HUES64 (cell line): ENCODE results near the gene DIP2C.

Source experiments
- H3K27ac ChIP-seq: 2 replicates; pipeline ENCODE4 v1.7.0; 2013; ENCODE audit warnings: low read depth, low read length, inconsistent platforms
- H3K27me3 ChIP-seq: 2 replicates; pipeline ENCODE4 v1.6.1; 2013; ENCODE audit warnings: mild to moderate bottlenecking, low read length; ENCODE audit not compliant: insufficient read depth
- H3K36me3 ChIP-seq: 2 replicates; pipeline ENCODE4 v1.6.1; 2013; ENCODE audit warnings: mild to moderate bottlenecking, low read length; ENCODE audit not compliant: insufficient read depth
- H3K4me1 ChIP-seq: 2 replicates; pipeline ENCODE4 v1.6.1; 2013; ENCODE audit warnings: mild to moderate bottlenecking, low read length, moderate library complexity; ENCODE audit not compliant: insufficient read depth
- H3K4me3 ChIP-seq: 2 replicates; pipeline ENCODE4 v1.5.1; 2013; ENCODE audit warnings: mild to moderate bottlenecking, low read length, moderate library complexity
- H3K9ac ChIP-seq: 2 replicates; pipeline ENCODE4 v1.6.1; 2013; ENCODE audit warnings: mild to moderate bottlenecking, low read depth, low read length
- H3K9me3 ChIP-seq: 2 replicates; pipeline ENCODE4 v1.6.1; 2013; ENCODE audit warnings: low read depth, low read length; ENCODE audit not compliant: insufficient read depth
- WGBS: fragments of 150-250, 120-280 bp; methylation state at CpG from one replicate; pipeline ENCODE4 v1.1.7; 2013; ENCODE audit warnings: missing lambda C conversion rate; 5-methylcytosine and 5-hydroxymethylcytosine counted together

Gene DIP2C

GRCh38 chr10:504806-505205 lies 184.7 kb downstream of the DIP2C start:
- Histone ChIP-seq H3K4me1 (no peaks in the 10 kb centered on the region), H3K36me3 (no peaks in the 10 kb centered on the region), H3K9me3 (no peaks in the 10 kb centered on the region), H3K9ac (no peak overlapping the region), H3K27me3 (peaks cover 83% of the 10 kb centered on the region), H3K4me3 (no peak overlapping the region), H3K27ac (no peak overlapping the region)
- 95% methylated on average over 14 of the region's 14 CpGs for WGBS

- H3K27ac ChIP-seq: no peak overlapping the region
- no peaks in the 10 kb centered on the region for H3K36me3 ChIP-seq
- H3K27me3 ChIP-seq: peaks cover 76% of the 10 kb centered on the region
- no peaks in the 10 kb centered on the region for H3K9me3 ChIP-seq
- H3K4me3 ChIP-seq: no peak overlapping the region
- no peaks in the 10 kb centered on the region for H3K4me1 ChIP-seq
- 87% methylated on average over 17 of the region's 17 CpGs for WGBS
- H3K9ac ChIP-seq: no peak overlapping the region
Measured at GRCh38 chr10:504121-504611, 185.3 kb downstream of the DIP2C start.

DNA sequence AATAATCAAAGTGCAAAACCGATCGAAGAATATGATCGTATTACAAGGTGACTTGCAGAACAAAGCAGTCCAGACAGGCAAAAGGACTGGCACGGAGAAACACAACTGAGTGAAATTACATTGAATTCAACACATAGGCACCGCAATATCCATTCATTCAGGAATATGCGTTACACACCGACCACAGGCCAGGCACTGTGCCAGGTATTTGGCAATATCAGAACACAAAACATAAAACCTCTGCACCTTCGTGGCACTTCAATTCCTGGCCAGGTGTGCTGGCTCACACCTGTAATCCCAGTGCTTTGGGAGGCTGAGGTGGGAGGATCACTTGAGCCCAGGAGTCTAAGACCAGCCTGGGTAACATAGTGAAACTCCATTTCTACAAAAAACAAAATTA lies 187.9 kb downstream of the DIP2C start:
- Histone ChIP-seq H3K27ac (no peak overlapping the region), H3K36me3 (no peaks in the 10 kb centered on the region), H3K4me1 (no peaks in the 10 kb centered on the region), H3K4me3 (no peak overlapping the region), H3K9ac (no peak overlapping the region), H3K27me3 (peaks cover 51% of the 10 kb centered on the region), H3K9me3 (no peaks in the 10 kb centered on the region)
- WGBS: 92% methylated on average over 8 of the region's 8 CpGs

DNA sequence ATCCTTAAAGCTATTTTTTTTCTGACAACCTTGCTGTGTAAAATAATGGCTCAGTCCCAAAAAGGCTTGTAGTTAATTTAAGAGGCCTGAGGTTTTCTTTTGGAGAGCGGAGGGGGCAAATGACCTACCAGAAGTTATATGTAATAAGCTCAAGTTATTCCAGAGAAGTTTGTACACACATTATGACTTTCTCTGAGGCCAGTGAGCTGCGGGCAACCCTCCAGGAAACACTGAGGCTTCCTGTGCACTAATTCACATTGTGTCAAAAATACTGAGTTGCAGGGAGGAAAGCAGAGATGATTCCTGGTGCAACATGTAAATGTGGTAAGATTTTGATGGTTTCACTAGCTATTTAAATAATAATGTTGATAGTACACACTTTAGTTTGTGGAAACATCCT lies 188.6 kb downstream of the DIP2C start:
- Histone ChIP-seq H3K9ac (no peak overlapping the region), H3K27ac (no peak overlapping the region), H3K36me3 (no peaks in the 10 kb centered on the region), H3K27me3 (peaks cover 44% of the 10 kb centered on the region), H3K4me1 (no peaks in the 10 kb centered on the region), H3K4me3 (no peak overlapping the region), H3K9me3 (no peaks in the 10 kb centered on the region)
- WGBS: 93% methylated on average over 2 of the region's 2 CpGs

GRCh38 chr10:499991-500390 lies 189.5 kb downstream of the DIP2C start:
- no peaks in the 10 kb centered on the region for H3K9me3 ChIP-seq
- H3K4me1 ChIP-seq: no peaks in the 10 kb centered on the region
- H3K27me3 ChIP-seq: peaks cover 35% of the 10 kb centered on the region
- H3K27ac ChIP-seq: no peak overlapping the region
- H3K4me3 ChIP-seq: no peak overlapping the region
- no peaks in the 10 kb centered on the region for H3K36me3 ChIP-seq
- H3K9ac ChIP-seq: no peak overlapping the region
- WGBS: 83% methylated on average over 4 of the region's 4 CpGs

DNA sequence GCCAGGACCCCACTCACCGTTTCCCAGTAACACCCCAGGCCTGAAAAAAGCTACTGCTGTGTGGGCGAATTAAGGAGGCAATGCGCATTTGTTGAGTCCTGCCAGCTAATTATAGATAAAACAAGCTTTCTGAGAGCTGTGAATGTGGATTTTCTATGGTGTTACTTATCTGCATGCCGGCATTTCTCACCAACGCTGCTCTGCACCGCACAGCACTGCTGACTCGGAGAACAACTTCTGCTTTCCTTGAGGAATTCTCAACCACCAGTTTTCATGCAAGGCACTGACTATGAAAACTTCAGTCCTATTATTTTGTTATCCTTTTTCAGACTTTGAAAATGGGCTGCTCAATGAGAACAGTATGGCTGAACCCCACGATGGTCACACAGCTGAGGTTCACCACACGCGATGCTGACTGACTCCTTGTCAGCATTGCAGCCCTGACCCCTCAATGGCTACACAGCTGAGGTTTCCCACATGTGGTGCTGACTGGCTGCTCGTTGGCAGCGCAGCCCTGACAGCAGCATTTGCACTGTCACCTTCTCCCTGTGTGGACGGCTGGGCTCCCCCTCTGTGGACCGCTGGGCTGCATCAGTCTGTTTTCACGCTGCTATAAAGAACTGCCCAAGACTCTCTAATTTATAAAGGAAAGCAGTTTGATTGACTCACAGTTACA lies 190.6 kb downstream of the DIP2C start:
- Histone ChIP-seq H3K27me3 (peaks cover 24% of the 10 kb centered on the region), H3K9ac (no peak overlapping the region), H3K27ac (no peak overlapping the region), H3K36me3 (no peaks in the 10 kb centered on the region), H3K9me3 (no peaks in the 10 kb centered on the region), H3K4me3 (no peak overlapping the region), H3K4me1 (no peaks in the 10 kb centered on the region)
- 80% methylated on average over 15 of the region's 15 CpGs for WGBS

- Histone ChIP-seq H3K27ac (no peak overlapping the region), H3K27me3 (peaks cover 15% of the 10 kb centered on the region), H3K4me3 (no peak overlapping the region), H3K36me3 (no peaks in the 10 kb centered on the region), H3K9ac (no peak overlapping the region), H3K4me1 (peaks cover 4% of the 10 kb centered on the region; the same call in 1 of the 2 replicates), H3K9me3 (no peaks in the 10 kb centered on the region)
- WGBS: 89% methylated on average over 6 of the region's 6 CpGs
Measured at GRCh38 chr10:497898-498451, 191.5 kb downstream of the DIP2C start.

GRCh38 chr10:497289-497688 lies 192.2 kb downstream of the DIP2C start:
- Histone ChIP-seq H3K27me3 (peaks cover 8% of the 10 kb centered on the region; the same call in 1 of the 2 replicates), H3K4me3 (no peak overlapping the region), H3K36me3 (no peaks in the 10 kb centered on the region), H3K27ac (no peak overlapping the region), H3K9me3 (no peaks in the 10 kb centered on the region), H3K9ac (no peak overlapping the region), H3K4me1 (peaks cover 10% of the 10 kb centered on the region; the same call in 1 of the 2 replicates)
- WGBS: 93% methylated on average over 10 of the region's 10 CpGs

- Histone ChIP-seq H3K4me1 (peaks cover 28% of the 10 kb centered on the region), H3K9ac (no peak overlapping the region)
- whole genome bisulfite sequencing: 92% methylated on average over 3 of the region's 3 CpGs
Measured at GRCh38 chr10:494556-494955, 194.9 kb downstream of the DIP2C start.

GRCh38 chr10:494149-494542 lies 195.3 kb downstream of the DIP2C start:
- Histone ChIP-seq H3K4me1 (peaks cover 28% of the 10 kb centered on the region), H3K4me3 (no peak overlapping the region), H3K27ac (no peak overlapping the region), H3K9ac (no peak overlapping the region), H3K27me3 (no peaks in the 10 kb centered on the region), H3K36me3 (no peaks in the 10 kb centered on the region), H3K9me3 (no peaks in the 10 kb centered on the region)
- 96% methylated on average over 5 of the region's 5 CpGs for WGBS

More at GRCh38 chr10:494556-494955, 194.9 kb downstream of the DIP2C start:
- H3K27me3 ChIP-seq: no peaks in the 10 kb centered on the region
- H3K27ac ChIP-seq: no peak overlapping the region
- no peaks in the 10 kb centered on the region for H3K9me3 ChIP-seq
- H3K36me3 ChIP-seq: no peaks in the 10 kb centered on the region
- H3K4me3 ChIP-seq: no peak overlapping the region

DNA sequence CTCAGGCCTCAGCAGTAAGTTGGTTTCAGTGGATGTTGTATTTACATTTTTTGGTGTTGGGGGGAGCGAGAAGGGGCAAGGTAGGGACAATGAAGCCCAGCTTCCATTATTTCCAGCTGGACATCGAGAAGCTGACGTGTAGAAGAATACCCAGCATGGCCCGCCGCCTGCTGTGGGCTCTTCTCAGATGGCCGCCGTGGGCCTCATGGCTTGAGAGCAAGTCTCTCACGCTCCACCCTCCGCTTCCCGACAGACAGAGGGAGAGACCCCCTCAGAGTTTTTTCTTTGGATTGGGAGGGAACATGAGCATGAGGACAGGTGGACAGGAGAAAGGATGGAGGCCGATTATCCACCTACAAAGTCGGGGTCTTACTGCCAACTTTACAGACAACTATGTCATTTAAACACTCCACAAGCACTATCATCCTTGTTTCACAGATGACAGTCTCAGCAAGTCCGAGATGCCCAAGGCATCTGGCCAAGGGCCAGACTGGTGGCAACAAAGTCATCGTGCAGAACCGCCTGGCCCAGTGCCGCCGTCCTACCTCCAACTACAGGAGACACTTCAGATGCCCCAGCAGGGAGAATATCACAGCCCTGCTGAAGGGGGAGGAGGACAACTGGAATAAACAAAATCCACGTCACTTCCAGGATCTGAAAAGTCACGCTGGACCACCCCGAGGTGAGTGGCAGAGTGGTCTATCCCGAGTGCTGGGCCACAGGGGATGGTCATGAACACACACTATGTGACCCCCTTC lies 195.9 kb downstream of the DIP2C start:
- 95% methylated on average over 21 of the region's 21 CpGs for WGBS
- H3K4me3 ChIP-seq: no peak overlapping the region
- H3K27me3 ChIP-seq: no peaks in the 10 kb centered on the region
- no peaks in the 10 kb centered on the region for H3K9me3 ChIP-seq
- H3K36me3 ChIP-seq: no peaks in the 10 kb centered on the region
- peaks cover 28% of the 10 kb centered on the region for H3K4me1 ChIP-seq
- H3K9ac ChIP-seq: no peak overlapping the region
- no peak overlapping the region for H3K27ac ChIP-seq
